ENCODE measurements around the gene MIB1.

DNA sequence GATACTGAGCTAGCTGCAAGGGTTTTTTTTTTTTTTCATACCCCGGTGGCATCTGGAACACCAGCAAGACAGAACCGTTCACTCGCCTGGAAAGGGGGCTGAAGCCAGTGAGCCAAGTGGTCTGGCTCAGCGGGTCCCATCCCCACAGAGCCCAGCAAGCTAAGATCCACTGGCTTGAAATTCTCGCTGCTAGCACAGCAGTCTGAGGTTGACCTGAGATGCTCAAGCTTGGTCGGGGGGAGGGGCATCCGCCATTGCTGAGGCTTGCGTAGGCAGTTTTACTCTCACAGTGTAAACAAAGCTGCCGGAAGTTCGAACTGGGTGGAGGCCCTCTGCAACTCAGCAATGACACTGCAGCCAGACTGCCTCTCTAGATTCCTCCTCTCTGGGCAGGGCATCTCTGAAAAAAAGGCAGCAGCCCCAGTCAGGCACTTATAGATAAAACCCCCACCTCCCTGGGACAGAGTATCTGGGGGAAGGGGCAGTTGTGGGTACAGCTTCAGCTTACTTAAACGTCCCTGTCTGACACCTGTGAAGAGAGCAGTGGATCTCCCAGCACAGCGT, 5.1 kb upstream of the MIB1 start:
- TF ChIP-seq, protein P1, sequence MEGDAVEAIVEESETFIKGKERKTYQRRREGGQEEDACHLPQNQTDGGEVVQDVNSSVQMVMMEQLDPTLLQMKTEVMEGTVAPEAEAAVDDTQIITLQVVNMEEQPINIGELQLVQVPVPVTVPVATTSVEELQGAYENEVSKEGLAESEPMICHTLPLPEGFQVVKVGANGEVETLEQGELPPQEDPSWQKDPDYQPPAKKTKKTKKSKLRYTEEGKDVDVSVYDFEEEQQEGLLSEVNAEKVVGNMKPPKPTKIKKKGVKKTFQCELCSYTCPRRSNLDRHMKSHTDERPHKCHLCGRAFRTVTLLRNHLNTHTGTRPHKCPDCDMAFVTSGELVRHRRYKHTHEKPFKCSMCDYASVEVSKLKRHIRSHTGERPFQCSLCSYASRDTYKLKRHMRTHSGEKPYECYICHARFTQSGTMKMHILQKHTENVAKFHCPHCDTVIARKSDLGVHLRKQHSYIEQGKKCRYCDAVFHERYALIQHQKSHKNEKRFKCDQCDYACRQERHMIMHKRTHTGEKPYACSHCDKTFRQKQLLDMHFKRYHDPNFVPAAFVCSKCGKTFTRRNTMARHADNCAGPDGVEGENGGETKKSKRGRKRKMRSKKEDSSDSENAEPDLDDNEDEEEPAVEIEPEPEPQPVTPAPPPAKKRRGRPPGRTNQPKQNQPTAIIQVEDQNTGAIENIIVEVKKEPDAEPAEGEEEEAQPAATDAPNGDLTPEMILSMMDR (tag by site-specific recombination; IDR thresholded peaks at IDR 0.05), result no peak
- TF ChIP-seq, protein P2, sequence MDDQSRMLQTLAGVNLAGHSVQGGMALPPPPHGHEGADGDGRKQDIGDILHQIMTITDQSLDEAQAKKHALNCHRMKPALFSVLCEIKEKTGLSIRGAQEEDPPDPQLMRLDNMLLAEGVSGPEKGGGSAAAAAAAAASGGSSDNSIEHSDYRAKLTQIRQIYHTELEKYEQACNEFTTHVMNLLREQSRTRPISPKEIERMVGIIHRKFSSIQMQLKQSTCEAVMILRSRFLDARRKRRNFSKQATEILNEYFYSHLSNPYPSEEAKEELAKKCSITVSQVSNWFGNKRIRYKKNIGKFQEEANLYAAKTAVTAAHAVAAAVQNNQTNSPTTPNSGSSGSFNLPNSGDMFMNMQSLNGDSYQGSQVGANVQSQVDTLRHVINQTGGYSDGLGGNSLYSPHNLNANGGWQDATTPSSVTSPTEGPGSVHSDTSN (CRISPR knock-in tag; IDR thresholded peaks at IDR 0.05), result no peak
- TF ChIP-seq, protein P3, sequence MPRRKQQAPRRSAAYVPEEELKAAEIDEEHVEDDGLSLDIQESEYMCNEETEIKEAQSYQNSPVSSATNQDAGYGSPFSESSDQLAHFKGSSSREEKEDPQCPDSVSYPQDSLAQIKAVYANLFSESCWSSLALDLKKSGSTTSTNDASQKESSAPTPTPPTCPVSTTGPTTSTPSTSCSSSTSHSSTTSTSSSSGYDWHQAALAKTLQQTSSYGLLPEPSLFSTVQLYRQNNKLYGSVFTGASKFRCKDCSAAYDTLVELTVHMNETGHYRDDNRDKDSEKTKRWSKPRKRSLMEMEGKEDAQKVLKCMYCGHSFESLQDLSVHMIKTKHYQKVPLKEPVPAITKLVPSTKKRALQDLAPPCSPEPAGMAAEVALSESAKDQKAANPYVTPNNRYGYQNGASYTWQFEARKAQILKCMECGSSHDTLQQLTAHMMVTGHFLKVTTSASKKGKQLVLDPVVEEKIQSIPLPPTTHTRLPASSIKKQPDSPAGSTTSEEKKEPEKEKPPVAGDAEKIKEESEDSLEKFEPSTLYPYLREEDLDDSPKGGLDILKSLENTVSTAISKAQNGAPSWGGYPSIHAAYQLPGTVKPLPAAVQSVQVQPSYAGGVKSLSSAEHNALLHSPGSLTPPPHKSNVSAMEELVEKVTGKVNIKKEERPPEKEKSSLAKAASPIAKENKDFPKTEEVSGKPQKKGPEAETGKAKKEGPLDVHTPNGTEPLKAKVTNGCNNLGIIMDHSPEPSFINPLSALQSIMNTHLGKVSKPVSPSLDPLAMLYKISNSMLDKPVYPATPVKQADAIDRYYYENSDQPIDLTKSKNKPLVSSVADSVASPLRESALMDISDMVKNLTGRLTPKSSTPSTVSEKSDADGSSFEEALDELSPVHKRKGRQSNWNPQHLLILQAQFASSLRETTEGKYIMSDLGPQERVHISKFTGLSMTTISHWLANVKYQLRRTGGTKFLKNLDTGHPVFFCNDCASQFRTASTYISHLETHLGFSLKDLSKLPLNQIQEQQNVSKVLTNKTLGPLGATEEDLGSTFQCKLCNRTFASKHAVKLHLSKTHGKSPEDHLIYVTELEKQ (tag by site-specific recombination; IDR thresholded peaks at IDR 0.05; ENCODE audit: borderline replicate concordance), result no peak

Measured in HEK293 (cell line).